GM19372 (cell line): ENCODE results near the gene LGI4.
"Not testable (repeated sequence)": the region's sequence is repeated elsewhere in the genome, so short reads cannot be mapped to it uniquely, and the experiment has no call there.

ENCODE experiments used
- ATAC-seq: cut with Tn5 transposase; IDR thresholded peaks from one replicate; pipeline ENCODE4 v1.9.1; 2021; ENCODE audit warnings: mild to moderate bottlenecking, low read depth, moderate library complexity; ENCODE audit not compliant: unreplicated experiment

The LGI4 gene

DNA sequence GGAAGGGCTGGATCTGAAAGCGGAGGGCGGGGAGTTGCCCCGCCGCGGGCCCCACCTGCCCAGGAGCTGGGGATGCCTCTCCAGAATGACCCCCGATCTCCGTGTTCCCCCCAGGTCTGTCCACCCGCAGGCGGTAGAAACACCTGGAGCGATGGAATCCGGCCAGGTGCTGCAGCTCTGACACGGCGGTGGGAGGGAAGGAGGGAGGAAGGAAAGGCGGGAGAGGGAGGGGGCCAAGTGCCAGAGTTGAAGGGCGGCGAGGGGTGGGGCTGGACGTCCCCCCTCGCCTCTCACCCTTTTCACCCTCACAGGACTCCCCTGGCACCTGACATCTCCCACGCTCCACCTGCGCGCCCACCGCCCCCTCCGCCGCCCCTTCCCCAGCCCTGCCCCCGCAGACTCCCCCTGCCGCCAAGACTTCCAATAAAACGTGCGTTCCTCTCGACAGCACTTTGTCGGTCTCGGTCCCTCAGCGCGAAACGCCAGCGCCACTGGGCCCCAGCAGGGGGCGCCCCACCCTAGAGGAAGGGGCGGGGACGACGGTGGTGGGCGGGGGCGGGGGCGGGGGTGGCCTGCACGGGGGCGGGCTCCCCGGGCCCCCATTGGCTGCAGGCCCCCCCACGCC, 7.9 kb upstream of the LGI4 start:
- ATAC-seq, result no peak

DNA sequence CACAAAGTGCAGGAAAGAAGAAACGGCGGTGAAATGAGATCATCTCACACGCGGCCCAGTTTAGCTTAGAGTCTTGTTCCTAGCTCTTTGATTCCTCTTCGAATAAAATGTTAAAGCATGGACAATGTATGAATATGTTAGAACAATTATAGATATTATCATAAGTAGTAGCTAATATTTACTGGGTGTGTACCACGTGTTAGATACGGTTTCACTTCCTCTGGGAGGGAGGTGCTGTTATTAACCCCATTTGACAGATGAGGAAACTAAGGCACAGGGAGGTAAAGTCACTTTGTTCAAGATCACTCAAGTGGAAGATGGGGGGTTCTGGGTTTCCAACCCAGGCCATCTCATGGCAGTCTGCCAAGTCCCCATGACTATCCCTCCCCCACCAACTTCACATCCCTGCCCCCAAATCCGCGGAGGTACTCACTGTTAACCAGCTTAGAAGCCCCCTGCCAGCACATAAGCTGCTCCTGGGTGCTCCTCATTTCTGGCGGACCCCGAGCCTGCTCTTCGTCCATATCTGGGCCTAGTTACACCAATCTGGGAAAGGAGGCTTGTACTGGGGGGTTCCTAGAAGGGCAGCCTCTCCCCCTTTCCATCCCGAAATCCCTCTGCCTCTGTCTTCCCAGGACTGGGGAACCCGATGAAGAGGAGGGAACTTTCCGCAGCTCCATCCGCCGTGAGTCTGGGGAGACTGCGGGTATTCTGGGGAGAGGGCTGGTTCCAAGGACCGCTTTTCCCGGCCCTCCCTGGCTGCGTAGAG, 7.2 kb upstream of the LGI4 start:
- ATAC-seq, result no peak

DNA sequence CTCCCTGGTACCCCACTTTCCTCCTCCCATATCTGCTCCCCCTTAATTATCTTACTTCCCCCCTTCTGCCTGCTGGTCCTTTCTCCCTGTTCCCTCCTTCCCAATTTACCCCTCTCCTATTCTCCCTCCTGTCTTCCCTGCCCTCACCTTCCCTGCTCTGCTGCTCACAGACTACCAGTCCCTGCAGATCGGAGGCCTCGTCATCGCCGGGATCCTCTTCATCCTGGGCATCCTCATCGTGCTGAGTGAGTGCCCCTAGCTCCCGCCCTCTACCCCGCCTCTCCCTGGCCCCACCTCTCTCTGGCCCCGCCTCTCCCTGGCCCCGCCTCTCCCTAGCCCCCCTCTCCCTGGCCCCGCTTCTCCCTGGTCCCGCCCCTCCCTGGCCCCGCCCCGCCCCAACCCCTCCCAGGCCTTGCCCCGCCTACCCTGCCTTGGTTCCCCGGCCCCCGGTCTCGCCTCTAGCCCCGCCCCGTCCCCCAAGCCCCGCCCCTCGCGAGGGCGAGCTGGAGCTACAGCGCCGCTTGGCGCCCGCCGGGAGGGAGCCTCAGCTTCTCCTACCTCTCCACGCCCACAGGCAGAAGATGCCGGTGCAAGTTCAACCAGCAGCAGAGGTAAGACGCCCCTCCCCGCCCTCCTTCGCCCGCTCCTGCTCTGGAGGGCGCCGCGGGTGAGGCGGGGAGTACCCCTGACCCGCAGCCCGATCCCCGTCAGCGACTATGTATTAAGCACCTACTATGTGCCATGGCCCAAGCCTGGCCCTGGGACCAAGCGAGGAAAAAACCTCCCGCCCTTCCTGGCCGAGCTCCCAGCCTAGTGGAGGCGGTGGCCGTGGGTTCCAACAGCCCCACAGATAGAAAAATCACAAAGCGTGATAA, 6.3 kb upstream of the LGI4 start:
- peak; percentile 63 for ATAC-seq

DNA sequence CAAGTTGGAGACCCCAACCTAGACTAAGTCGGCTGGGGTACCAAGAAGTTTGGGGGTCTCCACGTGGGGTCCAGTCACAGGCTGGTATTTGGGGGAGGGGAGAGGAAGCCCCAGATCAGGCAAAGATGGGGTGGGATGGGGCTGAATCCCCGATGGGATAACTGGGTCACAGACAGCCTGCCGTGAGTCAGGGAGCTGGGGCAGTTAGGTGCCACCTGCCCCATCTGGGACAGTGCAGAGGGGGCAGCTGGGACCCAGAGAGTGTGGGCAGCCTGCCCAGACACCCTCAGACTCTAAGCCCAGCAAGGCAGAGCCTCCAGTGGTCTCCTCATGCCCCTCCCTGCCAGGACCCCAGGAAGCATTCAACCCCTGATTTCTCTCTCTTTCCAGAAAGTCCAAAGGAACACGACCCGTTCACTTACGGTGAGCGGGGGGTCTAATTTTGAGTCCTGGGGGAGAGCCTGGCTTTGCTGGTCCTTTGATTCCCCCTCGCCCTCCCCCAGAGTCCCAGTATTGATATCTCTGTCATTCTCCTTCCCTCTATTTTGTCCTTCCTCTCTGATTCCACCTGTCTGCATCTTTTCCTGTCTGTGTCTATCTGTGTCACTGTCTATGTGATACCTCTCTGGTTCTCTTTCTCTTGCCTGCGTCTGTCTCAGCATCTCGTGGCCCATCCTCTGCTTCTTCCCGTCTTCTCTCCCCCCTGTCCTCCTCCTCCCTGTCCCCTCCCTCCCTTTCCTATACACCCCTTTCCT, 5.5 kb upstream of the LGI4 start:
- no peak for ATAC-seq

DNA sequence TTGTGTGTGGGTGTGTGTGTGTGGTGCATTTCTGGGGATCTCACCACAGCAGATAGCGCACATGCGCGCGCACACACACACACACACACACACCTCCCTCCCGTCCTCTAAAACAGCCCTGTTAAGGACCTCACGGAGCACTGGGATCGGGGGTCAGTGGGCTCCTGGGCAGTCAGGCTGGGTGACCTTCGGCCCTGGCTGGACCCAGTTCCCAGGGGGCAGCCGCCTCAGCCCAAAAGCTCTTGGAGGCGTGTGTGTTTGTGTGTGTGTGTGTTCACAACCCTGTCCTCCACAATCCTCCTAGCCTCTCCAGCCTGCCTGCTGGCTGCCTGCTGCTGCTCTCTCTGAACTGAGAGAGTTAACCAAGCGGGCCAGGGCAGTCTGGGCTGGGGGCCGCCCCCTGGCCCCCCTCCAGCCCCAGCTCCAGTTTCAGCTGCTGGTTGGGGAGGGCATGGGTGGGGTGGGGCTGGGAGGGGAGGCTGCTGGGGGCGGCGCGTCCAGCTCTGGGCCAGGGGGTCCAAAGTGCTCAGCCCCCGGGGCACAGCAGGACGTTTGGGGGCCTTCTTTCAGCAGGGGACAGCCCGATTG, 3.5 kb upstream of the LGI4 start, which contains the start of gene FXYD1:
Gene FXYD1, plus strand, starts transcription at position 520 of the 588 bp plus-strand sequence. CDS start 1,256 bp downstream, outside the sequence.
- ATAC-seq, result no peak

DNA sequence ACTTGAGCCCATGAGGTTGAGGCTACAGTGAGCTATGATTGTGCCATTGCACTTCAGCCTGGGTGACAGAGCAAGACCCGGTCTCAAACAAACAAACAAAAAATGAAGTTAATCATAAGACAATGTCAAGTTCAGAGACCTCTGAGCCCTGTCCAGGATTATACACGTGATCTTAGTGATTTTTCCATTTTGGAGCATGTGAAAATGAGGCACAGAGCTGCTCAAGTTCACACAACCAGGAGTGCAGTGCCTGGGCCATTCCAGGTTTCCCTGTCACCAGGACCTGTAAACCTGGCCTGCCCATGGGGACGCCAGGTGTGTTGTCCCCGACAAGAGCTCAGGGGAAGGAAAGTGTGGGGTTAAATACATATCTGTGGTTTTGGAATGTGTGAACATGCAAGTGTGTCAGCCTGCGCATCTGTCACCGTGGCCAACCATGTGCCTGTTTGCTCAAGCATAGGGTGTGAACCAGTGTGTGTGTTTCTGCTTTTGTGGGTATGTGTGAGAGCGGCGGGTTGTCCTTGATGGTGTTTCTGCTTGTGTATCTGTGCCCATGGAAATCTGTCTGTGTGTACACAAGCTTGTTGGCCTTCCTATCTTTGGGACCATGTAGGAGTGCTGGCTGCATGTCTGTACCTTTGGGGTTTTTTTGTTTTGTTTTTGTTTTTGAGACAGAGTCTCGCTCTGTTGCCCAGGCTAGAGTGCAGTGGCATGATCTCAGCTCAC, 2.3 kb upstream of the LGI4 start:
- no peak for ATAC-seq

DNA sequence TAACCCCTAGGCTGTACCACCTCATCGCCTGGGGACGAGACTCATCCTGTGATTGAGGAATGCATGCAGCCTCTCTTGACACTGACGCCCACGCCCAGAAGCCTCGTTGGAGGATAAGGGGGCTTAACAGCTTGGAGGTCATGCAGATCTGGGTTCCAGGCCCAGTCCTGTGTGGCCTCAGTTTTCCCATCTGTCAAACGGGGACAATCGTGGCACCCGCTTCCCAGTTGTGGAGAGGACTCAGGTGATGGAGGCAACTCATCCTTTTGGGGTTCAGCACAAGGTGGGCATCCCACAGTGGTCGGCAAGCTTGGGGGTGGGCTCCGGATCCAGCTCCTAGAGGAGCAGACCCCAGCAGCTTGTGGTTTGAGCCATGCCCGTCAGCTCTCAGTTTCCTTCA, 1.4 kb upstream of the LGI4 start:
- no peak for ATAC-seq

DNA sequence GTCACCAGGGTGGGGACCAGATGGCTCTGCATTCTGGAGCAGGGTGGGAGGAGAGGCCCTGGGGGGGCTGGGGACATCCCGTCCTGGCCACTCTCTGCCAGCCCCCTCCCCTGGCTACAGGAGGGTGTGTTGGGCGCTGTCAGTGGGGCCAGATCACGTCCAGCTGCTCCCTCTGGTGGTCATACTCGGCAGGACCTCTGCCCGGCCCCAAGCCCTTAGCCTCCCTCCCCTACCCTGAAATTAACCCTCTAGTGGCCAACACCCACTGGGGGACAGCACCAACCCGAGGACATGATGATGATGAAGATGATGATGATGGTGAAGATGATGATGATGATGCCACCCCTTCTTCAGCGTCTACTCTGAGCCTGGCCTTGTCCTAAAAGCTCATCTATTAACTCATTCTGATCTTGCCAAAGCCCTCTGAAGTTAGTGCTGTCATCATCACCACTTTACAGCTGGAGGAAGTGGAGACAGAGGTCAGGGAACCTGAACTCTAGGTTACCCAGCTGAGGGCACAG, 590 bp upstream of the LGI4 start:
- no peak for ATAC-seq

DNA sequence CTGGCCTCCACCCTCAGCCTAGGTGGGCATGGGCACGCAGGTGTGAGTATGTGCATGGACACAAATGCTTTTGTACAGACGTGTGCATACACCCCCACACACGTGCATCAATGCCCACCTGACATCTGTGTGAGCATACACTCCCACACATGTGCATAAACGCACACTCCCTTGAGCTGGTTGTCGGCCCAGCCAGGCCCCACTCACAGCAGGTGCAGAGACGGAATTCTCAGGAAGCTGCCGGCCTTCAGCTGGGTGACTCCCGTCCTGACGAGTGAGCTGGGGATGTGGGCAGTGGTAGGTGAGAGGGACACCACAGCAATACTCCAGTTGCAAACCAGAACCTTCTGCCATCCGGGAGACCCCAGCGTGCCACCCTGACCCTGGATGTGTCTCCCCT, 1.0 kb downstream of the LGI4 start:
- no peak for ATAC-seq

DNA sequence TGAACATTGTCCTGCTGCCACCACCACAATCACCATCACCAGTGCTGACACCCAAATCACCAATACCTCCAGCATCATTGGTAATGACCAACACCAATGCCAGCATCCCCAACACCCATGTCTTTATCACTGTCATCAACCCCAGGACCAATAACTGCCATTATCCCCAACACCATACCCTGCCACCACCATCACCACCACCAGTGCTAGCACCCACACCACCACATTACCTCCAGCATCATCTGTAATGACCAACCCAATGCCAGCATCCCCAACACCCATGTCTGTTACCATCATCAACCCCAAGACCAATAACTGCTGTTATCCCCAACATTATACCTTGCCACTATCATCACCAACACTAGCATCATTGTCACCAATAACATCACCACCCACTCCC, 2.6 kb downstream of the LGI4 start:
- ATAC-seq, result no peak

DNA sequence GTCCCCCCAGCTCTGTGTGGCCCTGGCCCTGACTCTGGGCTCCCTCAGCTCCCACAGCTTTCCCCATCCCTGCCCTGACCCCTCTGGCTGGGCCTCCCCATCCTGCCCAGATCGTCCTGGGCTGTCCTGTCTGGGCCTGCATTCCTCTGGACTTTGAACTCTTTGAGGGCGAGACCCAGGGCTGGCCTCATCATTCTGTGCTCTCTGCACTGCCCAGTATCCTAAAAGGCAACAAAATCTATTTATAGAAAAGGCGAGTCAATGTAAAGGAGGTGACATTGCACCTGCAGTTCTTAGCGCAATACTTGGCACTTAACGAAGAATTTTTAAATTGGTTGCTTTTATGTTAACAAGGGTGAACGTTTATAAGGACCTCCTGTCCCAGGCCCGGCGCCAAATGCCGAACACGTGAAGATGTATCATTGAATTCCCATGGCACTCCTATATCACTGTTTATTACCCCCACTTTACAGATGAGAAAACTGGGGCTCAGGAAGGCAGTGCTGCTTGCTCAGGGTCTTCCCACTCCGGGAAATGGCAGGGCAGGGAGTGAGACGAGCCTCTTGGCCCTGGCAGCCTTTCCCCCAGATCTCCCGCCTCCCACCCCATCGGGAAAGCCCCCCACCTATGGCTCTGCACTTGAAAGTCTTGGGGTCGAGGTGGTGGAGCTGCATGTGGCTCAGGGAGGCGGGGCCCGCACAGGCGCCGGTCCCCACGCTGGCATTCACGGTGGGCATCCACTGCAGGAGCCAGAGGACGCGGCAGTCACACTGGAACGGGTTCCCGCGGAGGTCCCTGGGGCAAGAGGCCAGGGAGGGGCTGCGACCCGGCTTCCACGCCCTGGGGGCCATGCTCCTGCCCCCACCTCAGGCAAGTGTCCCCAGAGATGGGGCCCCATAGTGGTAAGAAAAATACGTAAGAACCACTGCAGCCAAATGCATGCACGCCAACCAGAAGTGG, 3.8 kb downstream of the LGI4 start:
- no peak for ATAC-seq

DNA sequence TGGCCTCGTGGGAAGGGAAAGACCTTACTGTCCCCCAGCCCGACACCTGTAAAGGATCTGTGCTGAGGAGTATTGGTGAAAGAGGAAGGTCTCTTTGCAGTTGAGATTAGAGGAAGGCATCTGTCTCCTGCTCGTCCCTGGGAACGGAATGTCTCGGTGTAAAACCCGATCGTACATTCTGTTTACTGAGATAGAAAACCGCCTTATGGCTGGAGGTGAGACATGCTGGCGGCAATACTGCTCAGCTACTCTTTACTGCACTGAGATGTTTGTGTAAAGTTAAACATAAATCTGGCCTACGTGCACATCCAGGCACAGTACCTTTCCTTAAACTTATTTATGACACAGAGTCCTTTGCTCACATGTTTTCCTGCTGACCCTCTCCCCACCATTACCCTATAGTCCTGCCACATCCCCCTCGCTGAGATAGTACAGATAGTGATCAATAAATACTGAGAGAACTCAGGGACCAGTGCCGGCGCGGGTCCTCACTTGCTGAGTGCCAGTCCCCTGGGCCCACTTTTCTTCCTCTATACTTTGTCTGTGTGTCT, 5.1 kb downstream of the LGI4 start:
- not testable (repeated sequence) for ATAC-seq

DNA sequence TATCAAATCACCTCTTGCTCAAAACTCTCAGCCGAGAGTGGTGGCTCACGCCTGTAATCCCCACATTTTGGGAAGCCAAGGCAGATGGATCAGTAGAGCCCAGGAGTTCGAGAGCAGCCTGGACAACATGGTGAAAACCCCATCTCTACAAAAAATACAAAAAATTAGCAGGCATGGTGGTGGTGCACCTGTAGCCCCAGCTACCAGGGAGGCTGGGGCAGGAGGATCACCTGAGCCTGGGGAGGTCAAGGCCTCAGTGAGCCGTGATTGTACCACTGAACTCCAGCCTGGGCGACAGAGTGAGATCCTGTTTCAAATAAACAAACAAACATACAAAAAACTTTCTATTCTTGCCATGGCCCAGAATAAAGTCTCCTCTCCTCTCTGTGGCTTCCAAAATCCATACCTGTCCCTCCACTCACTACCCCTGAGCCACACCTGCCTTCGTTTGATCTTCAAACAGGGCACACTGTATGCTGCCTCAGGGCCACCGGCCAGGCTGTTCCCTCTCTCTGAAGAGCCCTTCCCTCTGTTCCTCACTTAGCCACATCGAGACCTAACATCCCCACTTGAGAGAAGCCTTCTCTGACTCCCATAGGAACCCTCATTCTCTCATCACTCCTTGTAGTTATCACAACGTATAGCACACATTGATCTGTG, 6.3 kb downstream of the LGI4 start:
- no peak for ATAC-seq

DNA sequence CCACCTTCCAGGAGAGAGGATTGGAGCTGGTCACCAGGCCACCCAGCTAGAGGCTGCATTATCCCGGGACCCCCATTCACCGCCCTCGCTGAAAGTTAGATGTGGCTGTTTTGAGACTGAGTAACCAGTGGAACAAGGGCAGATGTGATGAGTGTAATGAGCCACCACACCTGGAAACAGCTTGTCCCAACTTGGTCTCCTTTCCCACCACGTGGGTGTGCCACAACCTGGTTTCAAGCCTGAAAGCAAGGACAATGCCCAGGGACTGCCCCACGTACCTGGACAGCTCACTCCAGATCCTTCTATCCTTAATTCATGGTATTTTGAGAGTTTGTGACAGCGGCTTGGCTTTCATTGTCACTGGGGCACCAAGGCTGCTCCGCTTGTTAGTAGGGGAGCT, 7.0 kb downstream of the LGI4 start:
- ATAC-seq, result no peak

DNA sequence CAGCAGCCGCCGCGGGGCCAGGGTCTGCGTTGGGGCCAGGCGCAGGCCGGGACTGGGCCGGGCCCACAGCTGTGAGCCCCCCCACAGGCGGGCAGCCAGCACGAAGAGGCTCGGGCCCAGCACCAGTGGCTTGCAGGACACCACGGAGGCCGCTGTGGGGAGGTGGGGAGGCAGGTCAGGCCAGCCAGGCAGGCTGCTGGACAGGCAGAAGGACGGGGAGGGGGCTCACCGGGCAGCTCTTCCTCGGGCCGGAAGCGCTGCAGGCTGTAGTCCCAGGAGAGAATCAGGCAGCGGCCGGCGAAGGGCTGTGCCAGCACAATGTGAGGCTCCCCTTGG, 8.3 kb downstream of the LGI4 start:
- ATAC-seq, result no peak

DNA sequence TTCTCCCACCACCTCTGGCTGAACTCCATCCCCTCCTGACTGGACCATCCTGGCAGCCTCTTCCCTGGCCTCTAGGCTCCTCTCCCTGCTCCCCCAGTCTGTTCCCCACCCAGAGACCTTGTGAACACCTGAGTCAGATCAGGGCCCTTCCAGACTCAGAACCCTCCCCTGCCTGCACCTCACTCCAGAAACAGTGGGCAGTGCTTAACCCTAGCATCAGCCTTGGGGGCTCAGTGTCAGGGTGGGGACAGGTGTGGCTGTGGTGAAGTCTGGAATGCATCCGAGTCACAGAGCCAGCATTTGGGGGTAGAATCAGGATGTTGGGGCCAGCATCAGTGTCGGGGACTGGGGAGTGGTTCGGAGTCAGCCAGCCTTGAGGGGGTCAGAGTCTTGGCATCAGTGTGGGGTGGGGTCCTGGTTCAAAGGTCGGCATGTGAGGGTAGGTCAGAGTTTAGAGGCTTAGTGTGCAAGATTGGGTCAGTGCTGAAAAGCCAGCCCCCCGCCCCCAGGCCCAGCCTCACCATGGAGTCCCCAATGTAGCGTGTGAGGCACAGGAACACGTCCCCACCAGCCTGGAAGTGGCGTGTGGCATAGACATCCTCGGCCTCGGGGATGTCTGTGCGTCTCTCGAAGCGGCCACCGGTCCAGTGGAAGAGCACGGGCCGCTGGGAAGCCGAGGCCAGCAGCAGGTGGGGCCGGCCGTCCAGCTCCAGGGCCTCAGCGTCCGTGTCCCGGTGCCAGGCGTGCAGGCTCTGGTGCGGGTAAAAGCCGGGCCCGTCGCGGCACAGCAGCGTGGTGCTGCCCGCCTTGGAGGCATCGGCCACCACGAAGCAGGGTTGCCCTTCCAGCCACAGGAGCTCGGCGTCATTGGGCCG, 8.9 kb downstream of the LGI4 start:
- no peak for ATAC-seq
